Measurements from ENCODE around the gene RASIP1.

The RASIP1 gene

GRCh38 chr19:48674216-48674809 is 66.1 kb downstream of the RASIP1 start:
- TF ChIP-seq, protein P1, sequence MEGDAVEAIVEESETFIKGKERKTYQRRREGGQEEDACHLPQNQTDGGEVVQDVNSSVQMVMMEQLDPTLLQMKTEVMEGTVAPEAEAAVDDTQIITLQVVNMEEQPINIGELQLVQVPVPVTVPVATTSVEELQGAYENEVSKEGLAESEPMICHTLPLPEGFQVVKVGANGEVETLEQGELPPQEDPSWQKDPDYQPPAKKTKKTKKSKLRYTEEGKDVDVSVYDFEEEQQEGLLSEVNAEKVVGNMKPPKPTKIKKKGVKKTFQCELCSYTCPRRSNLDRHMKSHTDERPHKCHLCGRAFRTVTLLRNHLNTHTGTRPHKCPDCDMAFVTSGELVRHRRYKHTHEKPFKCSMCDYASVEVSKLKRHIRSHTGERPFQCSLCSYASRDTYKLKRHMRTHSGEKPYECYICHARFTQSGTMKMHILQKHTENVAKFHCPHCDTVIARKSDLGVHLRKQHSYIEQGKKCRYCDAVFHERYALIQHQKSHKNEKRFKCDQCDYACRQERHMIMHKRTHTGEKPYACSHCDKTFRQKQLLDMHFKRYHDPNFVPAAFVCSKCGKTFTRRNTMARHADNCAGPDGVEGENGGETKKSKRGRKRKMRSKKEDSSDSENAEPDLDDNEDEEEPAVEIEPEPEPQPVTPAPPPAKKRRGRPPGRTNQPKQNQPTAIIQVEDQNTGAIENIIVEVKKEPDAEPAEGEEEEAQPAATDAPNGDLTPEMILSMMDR (IDR thresholded peaks at IDR 0.05), result no peak
- no peak for DNase-seq (ENCODE audit: low spot score)
- Histone ChIP-seq H3K4me3 (no peak overlapping the region), H3K27ac (no peak overlapping the region)

DNA sequence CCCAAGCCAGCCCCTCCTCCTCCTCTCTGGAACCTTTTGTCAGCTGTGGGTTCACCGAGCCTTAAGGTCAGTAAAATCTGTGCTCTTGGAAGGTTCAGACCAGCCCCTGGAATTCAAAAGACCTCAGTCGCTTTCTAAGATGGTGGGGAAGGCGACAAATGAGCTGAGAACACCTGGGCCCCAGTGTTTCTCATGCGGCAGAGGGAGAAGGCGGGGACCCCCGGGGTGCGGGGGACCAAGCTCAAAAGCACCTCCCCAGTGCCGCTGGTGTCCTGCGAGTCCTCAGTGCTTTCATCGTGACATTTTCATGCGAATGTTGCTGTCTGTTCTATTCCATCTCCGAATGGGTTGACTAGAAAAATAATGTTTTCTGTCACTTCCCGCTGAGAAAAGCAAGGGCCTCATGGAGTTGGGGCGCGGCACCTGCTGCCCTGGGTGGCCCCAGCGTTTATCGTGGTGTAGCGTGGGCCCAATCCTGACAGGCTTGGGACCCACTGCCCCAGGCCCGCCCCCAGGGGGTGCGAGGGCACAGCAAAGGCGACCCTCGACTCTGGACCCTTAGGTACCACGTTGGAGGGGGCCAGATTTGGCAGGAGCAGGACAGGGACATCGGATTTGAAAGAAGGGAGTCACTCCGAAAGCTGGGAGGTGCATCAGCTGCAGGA is 66.8 kb downstream of the RASIP1 start:
- Histone ChIP-seq H3K4me3 (no peak overlapping the region), H3K27ac (no peak overlapping the region)
- no peak for DNase-seq (ENCODE audit: low spot score)
- TF ChIP-seq, protein P1 (IDR thresholded peaks at IDR 0.05), result no peak

GRCh38 chr19:48672994-48673393 is 67.4 kb downstream of the RASIP1 start, which contains the start of gene NTN5:
NTN5 (minus strand) TSS chr19:48673017; CDS start chr19:48670986, 2,031 bp downstream.
- H3K27ac ChIP-seq, result no peak within 1 kb of the TSS
- TF ChIP-seq, protein P1 (IDR thresholded peaks at IDR 0.05), result no peak

GRCh38 chr19:48671446-48671995 is 68.9 kb downstream of the RASIP1 start:
- TF ChIP-seq, protein P1 (IDR thresholded peaks at IDR 0.05), result no peak
- Histone ChIP-seq H3K27ac (no peak overlapping the region), H3K4me3 (no peak overlapping the region)
- DNase-seq (ENCODE audit: low spot score), result no peak

More at GRCh38 chr19:48672994-48673393, 67.4 kb downstream of the RASIP1 start, which contains the start of gene NTN5:
- DNase-seq (ENCODE audit: low spot score), result no peak
- no peak within 1 kb of the TSS for H3K4me3 ChIP-seq

DNA sequence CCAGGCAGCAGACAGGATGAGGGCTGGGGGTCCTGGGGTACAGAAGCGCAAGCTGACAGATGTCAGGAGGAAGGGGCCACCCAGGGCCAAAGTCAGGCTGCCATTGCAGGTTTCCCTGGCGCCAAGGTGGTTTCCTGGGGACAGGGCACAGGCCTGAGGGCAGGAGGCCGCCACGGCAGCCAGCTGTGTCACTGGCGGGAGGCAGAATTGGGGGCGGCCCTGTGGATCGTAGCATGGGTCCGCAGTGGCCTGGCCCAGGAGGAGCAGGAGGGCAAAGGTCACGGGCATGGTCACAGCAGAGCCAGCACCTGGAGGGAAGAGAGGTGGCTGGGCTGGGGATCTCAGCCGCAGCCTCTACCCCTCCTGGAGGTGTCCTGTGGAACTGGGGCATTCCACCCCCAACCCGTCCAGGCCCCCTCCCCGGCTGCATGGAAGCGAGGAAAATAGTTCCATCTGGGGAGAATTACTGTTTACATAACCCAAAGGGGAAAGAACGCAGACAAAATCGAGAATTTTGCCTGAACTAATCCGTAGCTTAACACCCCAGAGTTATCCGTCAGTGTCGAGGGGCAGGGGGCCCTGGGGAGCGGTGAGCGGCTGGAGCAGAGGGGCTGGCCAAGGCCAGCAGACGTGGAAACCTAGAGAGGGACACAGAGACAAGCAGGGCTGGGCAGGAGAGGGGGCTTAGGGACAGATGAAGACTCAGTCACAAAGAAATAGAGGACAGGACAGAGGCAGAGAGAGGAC is 69.5 kb downstream of the RASIP1 start:
- no peak for DNase-seq (ENCODE audit: low spot score)
- Histone ChIP-seq H3K4me3 (no peak overlapping the region), H3K27ac (no peak overlapping the region)
- TF ChIP-seq, protein P1 (IDR thresholded peaks at IDR 0.05), result no peak
